ENCODE measurements around the gene GJC2.

Gene GJC2

GRCh38 chr1:228141226-228142044 lies 8.3 kb upstream of the GJC2 start:
- TF ChIP-seq CTCF (IDR thresholded peaks at IDR 0.05; ENCODE audit: low read depth, low read length) = no peak
- no peak for DNase-seq (ENCODE audit: extremely low read depth, low read depth)

GRCh38 chr1:228142155-228142691 lies 7.5 kb upstream of the GJC2 start:
- TF ChIP-seq CTCF (IDR thresholded peaks at IDR 0.05; ENCODE audit: low read depth, low read length) = no peak
- no peak for DNase-seq (ENCODE audit: extremely low read depth, low read depth)

GRCh38 chr1:228142701-228143136 lies 7.0 kb upstream of the GJC2 start:
- no peak for DNase-seq (ENCODE audit: extremely low read depth, low read depth)

GRCh38 chr1:228143480-228144192 lies 6.1 kb upstream of the GJC2 start:
- DNase-seq (ENCODE audit: extremely low read depth, low read depth) = no peak
- no peak for TF ChIP-seq CTCF (IDR thresholded peaks at IDR 0.05; ENCODE audit: low read depth, low read length)

More at GRCh38 chr1:228142701-228143136, 7.0 kb upstream of the GJC2 start:
- TF ChIP-seq CTCF (IDR thresholded peaks at IDR 0.05; ENCODE audit: low read depth, low read length) = no peak

GRCh38 chr1:228144193-228144992 lies 5.3 kb upstream of the GJC2 start:
- TF ChIP-seq CTCF (IDR thresholded peaks at IDR 0.05; ENCODE audit: low read depth, low read length) = no peak
- DNase-seq (ENCODE audit: extremely low read depth, low read depth) = no peak

GRCh38 chr1:228144993-228145343 lies 4.8 kb upstream of the GJC2 start:
- DNase-seq (ENCODE audit: extremely low read depth, low read depth) = no peak
- TF ChIP-seq CTCF (IDR thresholded peaks at IDR 0.05; ENCODE audit: low read depth, low read length) = no peak

Measured in AG09319 (cell line).